ENCODE data around the gene NFIA. TPM values are rescaled to one million over a fixed set of nuclear protein-coding genes. Genes with fewer than 3 reads are reported as not detected.

The NFIA gene
- total and polyA plus RNA-seq, 9 of the 15 experiments (the other 6 are each of a cell fraction or from before 2014, with no cell fraction given) = 5.3 to 24.9 (median 9.8) TPM

DNA sequence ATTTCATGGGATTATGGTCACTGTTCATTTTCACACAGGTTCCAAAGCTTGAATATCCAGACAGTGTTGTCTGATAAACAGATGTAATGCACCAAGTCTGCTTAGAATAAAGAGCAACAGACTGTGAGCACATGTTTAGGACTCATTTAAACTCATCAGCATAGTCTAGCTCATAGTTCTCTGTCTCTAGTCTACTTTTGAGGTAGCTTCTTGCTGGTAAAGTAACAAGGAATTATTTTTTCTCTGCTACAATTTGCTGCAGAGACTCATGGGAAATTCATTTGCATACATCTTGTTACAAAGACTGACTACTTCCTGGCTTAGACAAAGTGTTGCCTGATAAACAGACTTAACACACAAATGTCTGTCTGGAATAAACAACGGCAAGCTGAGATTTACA, 187.2 kb downstream of the NFIA start:
- H3K27me3 ChIP-seq (ENCODE audit: control insufficient read depth in 2 of 2, insufficient read depth in 2 of 2, low read length in 2 of 2) = no peaks in the 10 kb centered on the region
- no peaks in the 10 kb centered on the region for H3K9me1 ChIP-seq (ENCODE audit: control insufficient read depth, insufficient read depth, low read length)
- H3K36me3 ChIP-seq (ENCODE audit: control insufficient read depth, insufficient read depth, low read length) = no peaks in the 10 kb centered on the region; the same call in 1 of the 3 replicates
- H4K20me1 ChIP-seq (replicated peaks; ENCODE audit: control insufficient read depth, insufficient read depth, low read length) = no peaks in the 10 kb centered on the region
- ATAC-seq (no peak), FAIRE-seq (peak; percentile 66), DNase-seq (ENCODE audit: extremely low read depth in 1 of 4, low spot score in 3 of 4) (no peak)
- 35% methylated on average over 1 of the region's 1 CpG for WGBS (ENCODE audit: insufficient coverage, low coverage, missing lambda C conversion rate)
- no peak overlapping the region for H3K4me3 ChIP-seq
- peaks cover 3 to 42% of the 10 kb centered on the region in 2 experiments; a peak in 4 of 5 replicates for H3K4me1 ChIP-seq (replicated peaks in 1 of 2; ENCODE audit: control insufficient read depth in 2 of 2, insufficient read depth in 2 of 2, low read length in 2 of 2)
- 0 out of 4 replicates have a peak overlapping the region, but pooled peaks of 1 of the 2 experiments have one; percentile 13 for H3K9ac ChIP-seq (ENCODE audit: insufficient read depth in 1 of 2, low read depth in 2 of 2, low read length in 2 of 2)
- H3K4me2 ChIP-seq (ENCODE audit: insufficient read depth, low read length) = no peak overlapping the region
- no TSS peak for BruUV-seq (replicated peaks)
- POLR2A ChIA-PET = interaction anchor here (0.8 to 1.9 kb wide), 5 partner anchors 9 to 292 kb away, joined by 3 to 8 read pairs (median 3); no protein-coding TSS in a partner anchor
- H3K27ac ChIP-seq (ENCODE audit: extremely low read depth, low read depth, low read length) = peak overlapping the region; percentile 16; the same call in 1 of the 3 replicates
- CTCF ChIA-PET (ENCODE audit: low intra/inter-chr PET ratio) = interaction anchor here (0.9 kb wide), 1 partner anchor 422 kb away, joined by 4 read pairs; no protein-coding TSS in a partner anchor
- intact Hi-C loops (cut with micrococcal nuclease) (loop anchor here (2.0 kb wide), 1 partner anchor 221 kb away; no protein-coding TSS in a partner anchor), in situ Hi-C loops (cut with MboI) (no loop called here)
- peaks cover 65% of the 10 kb centered on the region for H3K79me2 ChIP-seq (ENCODE audit: control insufficient read depth, insufficient read depth, low read length)
- H2AFZ ChIP-seq (ENCODE audit: low read depth, low read length) = 0 out of 2 replicates have a peak overlapping the region, but pooled peaks have one; percentile 34
- H3K9me3 ChIP-seq (replicated peaks; ENCODE audit: control insufficient read depth, insufficient read depth, low read depth, low read length) = no peaks in the 10 kb centered on the region
- TF ChIP-seq ZBTB17 (CRISPR knock-in tag; IDR thresholded peaks at IDR 0.05) (no peak), TCF7L2 (IDR thresholded peaks at IDR 0.05; ENCODE audit: low read depth, low read length) (no peak), PML (IDR thresholded peaks at IDR 0.05; ENCODE audit: low read length) (0 out of 2 replicates have a peak, but pooled peaks have one; percentile 26), FIP1L1 (IDR thresholded peaks at IDR 0.05; ENCODE audit: low read depth, low read length, poor library complexity, severe bottlenecking) (no peak), FOXK1 (CRISPR knock-in tag; IDR thresholded peaks at IDR 0.05; ENCODE audit: borderline replicate concordance) (no peak), RFX5 (IDR thresholded peaks at IDR 0.05; ENCODE audit: low read depth, low read length) (no peak), SMAD1 (IDR thresholded peaks at IDR 0.05; ENCODE audit: low read depth, low read length, partially characterized antibody) (no peak), ELF1 (tag; IDR thresholded peaks at IDR 0.05) (peak; percentile 43; the same call in 1 of the 2 replicates), POLR2AphosphoS5 (IDR thresholded peaks at IDR 0.05; ENCODE audit: control insufficient read depth, insufficient read depth, low read depth, low read length) (0 out of 2 replicates have a peak, but pooled peaks have one; percentile 15), RBM17 (IDR thresholded peaks at IDR 0.05; ENCODE audit: borderline replicate concordance, low read depth, low read length) (no peak), CEBPB (tag; IDR thresholded peaks at IDR 0.05) (no peak), ARID2 (IDR thresholded peaks at IDR 0.05) (no peak), CBFA2T2 (conservative IDR thresholded peaks at IDR 0.05) (no peak), ZNF282 (CRISPR knock-in tag; IDR thresholded peaks at IDR 0.05) (no peak), SP1 (CRISPR knock-in tag; IDR thresholded peaks at IDR 0.05) (no peak), NBN (IDR thresholded peaks at IDR 0.05; ENCODE audit: low read depth) (no peak), NFXL1 (CRISPR knock-in tag; IDR thresholded peaks at IDR 0.05) (no peak)
- TF ChIP-seq, protein P1, sequence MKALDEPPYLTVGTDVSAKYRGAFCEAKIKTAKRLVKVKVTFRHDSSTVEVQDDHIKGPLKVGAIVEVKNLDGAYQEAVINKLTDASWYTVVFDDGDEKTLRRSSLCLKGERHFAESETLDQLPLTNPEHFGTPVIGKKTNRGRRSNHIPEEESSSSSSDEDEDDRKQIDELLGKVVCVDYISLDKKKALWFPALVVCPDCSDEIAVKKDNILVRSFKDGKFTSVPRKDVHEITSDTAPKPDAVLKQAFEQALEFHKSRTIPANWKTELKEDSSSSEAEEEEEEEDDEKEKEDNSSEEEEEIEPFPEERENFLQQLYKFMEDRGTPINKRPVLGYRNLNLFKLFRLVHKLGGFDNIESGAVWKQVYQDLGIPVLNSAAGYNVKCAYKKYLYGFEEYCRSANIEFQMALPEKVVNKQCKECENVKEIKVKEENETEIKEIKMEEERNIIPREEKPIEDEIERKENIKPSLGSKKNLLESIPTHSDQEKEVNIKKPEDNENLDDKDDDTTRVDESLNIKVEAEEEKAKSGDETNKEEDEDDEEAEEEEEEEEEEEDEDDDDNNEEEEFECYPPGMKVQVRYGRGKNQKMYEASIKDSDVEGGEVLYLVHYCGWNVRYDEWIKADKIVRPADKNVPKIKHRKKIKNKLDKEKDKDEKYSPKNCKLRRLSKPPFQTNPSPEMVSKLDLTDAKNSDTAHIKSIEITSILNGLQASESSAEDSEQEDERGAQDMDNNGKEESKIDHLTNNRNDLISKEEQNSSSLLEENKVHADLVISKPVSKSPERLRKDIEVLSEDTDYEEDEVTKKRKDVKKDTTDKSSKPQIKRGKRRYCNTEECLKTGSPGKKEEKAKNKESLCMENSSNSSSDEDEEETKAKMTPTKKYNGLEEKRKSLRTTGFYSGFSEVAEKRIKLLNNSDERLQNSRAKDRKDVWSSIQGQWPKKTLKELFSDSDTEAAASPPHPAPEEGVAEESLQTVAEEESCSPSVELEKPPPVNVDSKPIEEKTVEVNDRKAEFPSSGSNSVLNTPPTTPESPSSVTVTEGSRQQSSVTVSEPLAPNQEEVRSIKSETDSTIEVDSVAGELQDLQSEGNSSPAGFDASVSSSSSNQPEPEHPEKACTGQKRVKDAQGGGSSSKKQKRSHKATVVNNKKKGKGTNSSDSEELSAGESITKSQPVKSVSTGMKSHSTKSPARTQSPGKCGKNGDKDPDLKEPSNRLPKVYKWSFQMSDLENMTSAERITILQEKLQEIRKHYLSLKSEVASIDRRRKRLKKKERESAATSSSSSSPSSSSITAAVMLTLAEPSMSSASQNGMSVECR (CRISPR knock-in tag; IDR thresholded peaks at IDR 0.05) = no peak
- TF ChIP-seq, protein P2, sequence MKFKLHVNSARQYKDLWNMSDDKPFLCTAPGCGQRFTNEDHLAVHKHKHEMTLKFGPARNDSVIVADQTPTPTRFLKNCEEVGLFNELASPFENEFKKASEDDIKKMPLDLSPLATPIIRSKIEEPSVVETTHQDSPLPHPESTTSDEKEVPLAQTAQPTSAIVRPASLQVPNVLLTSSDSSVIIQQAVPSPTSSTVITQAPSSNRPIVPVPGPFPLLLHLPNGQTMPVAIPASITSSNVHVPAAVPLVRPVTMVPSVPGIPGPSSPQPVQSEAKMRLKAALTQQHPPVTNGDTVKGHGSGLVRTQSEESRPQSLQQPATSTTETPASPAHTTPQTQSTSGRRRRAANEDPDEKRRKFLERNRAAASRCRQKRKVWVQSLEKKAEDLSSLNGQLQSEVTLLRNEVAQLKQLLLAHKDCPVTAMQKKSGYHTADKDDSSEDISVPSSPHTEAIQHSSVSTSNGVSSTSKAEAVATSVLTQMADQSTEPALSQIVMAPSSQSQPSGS (CRISPR knock-in tag; IDR thresholded peaks at IDR 0.05) = no peak
